ENCODE measurements around the gene MEI1. TPM values are rescaled to one million over a fixed set of nuclear protein-coding genes. Genes with fewer than 3 reads are reported as not detected.
"Not testable (repeated sequence)": the region's sequence is repeated elsewhere in the genome, so short reads cannot be mapped to it uniquely, and the experiment has no call there.

The MEI1 gene
- polyA plus RNA-seq, 1 experiment = 3.8 TPM

DNA sequence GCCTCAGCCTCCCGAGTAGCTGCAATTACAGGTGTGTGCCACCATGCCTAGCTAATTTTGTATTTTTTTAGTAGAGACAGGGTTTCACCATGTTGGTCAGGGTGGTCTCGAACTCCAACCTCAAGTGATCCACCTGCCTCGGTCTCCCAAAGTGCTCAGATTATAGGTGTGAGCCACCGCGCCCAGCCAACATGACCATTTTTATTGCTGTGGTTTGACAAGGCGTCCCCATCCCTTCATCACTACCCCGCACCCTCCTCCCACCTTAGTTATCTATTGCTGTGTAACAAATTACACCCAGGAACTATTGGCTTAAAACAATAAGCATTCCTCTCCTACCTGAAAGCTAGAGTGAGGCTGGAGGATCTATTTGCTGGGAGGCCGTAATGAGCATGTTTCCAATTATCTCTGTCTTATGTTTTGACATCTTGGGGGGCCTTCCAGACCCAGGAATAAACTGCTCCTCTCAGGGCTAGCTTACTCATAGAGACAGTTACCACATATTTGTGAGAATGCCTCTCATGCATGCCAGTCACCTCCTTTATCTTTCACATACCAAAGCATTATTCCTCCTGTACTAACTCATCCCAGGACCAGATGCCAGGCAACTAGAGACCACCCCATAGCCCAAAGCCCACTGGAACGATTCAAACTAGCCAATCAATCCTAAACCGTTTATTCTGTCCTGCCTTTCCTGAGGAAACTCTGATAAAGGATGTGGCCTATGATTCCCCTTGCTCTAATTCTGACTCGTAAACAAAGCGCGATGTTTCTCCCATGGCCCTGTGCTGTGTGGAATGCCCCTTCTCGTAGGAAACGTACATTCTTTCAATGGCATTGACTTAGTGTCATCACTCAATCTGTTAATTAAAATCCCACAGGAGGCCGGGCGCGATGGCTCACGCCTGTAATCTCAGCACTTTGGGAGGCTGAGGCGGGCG lies 30.1 kb upstream of the MEI1 start:
- Histone ChIP-seq H3K27me3 (ENCODE audit: control insufficient read depth, insufficient read depth, low read length) (no peaks in the 10 kb centered on the region), H3K36me3 (ENCODE audit: control insufficient read depth, insufficient read depth, low read length) (peaks cover 7% of the 10 kb centered on the region), H3K4me3 (ENCODE audit: low read depth, low read length) (no peak overlapping the region)
- POLR2A ChIA-PET = no interaction called here
- CTCF ChIA-PET = interaction anchor here (0.8 to 1.0 kb wide), 2 partner anchors 9 to 28 kb away, joined by 4 read pairs; no protein-coding TSS in a partner anchor
- peak; percentile 65 for DNase-seq (ENCODE audit: low read depth)
- TF ChIP-seq, protein P1, sequence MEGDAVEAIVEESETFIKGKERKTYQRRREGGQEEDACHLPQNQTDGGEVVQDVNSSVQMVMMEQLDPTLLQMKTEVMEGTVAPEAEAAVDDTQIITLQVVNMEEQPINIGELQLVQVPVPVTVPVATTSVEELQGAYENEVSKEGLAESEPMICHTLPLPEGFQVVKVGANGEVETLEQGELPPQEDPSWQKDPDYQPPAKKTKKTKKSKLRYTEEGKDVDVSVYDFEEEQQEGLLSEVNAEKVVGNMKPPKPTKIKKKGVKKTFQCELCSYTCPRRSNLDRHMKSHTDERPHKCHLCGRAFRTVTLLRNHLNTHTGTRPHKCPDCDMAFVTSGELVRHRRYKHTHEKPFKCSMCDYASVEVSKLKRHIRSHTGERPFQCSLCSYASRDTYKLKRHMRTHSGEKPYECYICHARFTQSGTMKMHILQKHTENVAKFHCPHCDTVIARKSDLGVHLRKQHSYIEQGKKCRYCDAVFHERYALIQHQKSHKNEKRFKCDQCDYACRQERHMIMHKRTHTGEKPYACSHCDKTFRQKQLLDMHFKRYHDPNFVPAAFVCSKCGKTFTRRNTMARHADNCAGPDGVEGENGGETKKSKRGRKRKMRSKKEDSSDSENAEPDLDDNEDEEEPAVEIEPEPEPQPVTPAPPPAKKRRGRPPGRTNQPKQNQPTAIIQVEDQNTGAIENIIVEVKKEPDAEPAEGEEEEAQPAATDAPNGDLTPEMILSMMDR (IDR thresholded peaks at IDR 0.05; ENCODE audit: insufficient read depth, low read depth, low read length) = no peak

DNA sequence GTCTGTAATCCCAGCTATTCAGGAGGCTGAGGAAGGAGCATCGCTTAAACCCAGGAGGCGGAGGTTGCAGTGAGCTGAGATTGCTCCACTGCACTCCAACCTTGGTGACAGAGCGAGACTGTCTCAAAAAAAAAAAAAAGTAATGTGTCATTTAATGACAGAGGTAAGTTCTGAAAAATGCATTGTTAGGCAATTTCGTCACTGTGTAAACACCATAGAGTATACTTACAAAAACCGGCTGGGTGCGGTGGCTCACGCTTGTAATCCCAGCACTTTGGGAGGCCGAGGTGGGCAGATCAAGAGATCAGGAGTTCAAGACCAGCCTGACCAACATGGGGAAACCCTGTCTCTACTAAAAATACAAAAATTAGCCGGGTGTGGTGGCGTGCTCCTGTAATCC lies 27.2 kb upstream of the MEI1 start:
- H3K27me3 ChIP-seq (ENCODE audit: control insufficient read depth, insufficient read depth, low read length); POLR2A ChIA-PET; H3K4me3 ChIP-seq (ENCODE audit: low read depth, low read length); DNase-seq (ENCODE audit: low read depth): not testable (repeated sequence)
- CTCF ChIA-PET = interaction anchor here (1.0 to 1.6 kb wide), 4 partner anchors 12 to 25 kb away, joined by 3 to 4 read pairs (median 4); no protein-coding TSS in a partner anchor
- H3K36me3 ChIP-seq (ENCODE audit: control insufficient read depth, insufficient read depth, low read length) = peaks cover 16% of the 10 kb centered on the region

DNA sequence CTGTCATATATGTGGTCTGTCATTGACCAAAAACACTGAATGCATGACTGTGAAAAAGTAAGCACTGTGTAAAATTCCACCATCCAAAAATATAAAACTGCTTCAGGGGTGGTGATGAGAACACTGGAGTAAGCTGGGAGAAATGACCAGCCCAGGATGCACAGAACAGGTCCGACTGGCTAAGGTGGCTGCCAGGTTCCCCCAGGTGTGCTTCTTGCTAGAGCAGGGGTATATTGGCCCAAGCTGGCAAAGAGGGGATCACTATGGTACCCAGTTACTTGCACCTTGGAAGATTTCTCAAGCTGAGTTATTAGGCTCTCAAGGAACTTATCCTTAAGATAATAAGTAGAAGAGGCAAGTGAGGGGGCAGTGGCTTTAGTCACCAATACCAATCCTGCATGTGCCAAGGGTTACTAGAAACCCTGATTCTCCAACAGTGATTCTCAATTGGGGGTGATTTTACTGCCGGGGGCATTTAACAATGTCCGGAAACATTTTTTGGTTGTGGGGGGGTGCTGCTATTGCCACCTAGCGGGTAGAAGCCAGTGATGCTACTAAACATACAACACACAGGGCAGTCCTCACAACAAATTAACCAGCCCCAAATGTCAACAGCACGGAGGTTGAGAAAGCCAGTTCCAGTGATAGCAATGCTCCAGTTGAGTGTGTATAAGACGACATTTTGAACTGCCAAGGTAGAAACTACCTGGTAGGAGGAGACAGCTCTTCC lies 26.4 kb upstream of the MEI1 start:
- ChIA-PET CTCF (interaction anchor here (0.5 to 1.6 kb wide), 6 partner anchors 13 to 964 kb away, joined by 3 to 4 read pairs (median 4); no protein-coding TSS in a partner anchor), POLR2A (interaction anchor here (0.6 kb wide), 1 partner anchor 15 kb away, joined by 3 read pairs; no protein-coding TSS in a partner anchor)
- TF ChIP-seq, protein P1 (IDR thresholded peaks at IDR 0.05; ENCODE audit: insufficient read depth, low read depth, low read length) = peak; percentile 52
- Histone ChIP-seq H3K4me3 (ENCODE audit: low read depth, low read length) (no peak overlapping the region), H3K36me3 (ENCODE audit: control insufficient read depth, insufficient read depth, low read length) (peaks cover 17% of the 10 kb centered on the region), H3K27me3 (ENCODE audit: control insufficient read depth, insufficient read depth, low read length) (no peaks in the 10 kb centered on the region)
- no peak for DNase-seq (ENCODE audit: low read depth)

DNA sequence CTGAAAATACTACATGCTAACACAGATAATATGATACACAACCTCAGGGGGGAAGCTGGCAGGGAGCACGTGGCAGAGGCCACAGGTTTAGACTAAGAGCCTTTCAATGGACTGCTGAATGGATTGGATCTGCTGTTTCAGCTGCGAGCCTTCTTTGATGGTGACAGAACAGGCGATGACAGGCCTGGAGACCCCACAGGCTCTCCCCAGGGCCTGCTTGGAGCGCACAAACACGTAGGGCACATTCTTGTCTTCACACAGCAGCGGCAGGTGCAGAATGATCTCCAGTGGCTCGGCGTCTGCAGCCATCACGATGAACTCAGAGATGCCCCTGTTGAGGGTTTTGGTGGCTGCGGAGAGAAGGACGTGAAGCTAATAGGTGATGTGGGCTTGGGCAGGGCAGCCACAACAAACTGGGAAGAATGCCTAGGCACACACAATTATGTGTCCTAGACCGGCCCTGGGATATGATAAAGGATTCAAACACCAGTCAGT lies 24.4 kb upstream of the MEI1 start:
- ChIA-PET POLR2A (no interaction called here), CTCF (no interaction called here)
- H3K36me3 ChIP-seq (ENCODE audit: control insufficient read depth, insufficient read depth, low read length) = peaks cover 22% of the 10 kb centered on the region
- no peaks in the 10 kb centered on the region for H3K27me3 ChIP-seq (ENCODE audit: control insufficient read depth, insufficient read depth, low read length)
- TF ChIP-seq, protein P1 (IDR thresholded peaks at IDR 0.05; ENCODE audit: insufficient read depth, low read depth, low read length) = no peak
- DNase-seq (ENCODE audit: low read depth) = no peak
- H3K4me3 ChIP-seq (ENCODE audit: low read depth, low read length) = no peak overlapping the region

DNA sequence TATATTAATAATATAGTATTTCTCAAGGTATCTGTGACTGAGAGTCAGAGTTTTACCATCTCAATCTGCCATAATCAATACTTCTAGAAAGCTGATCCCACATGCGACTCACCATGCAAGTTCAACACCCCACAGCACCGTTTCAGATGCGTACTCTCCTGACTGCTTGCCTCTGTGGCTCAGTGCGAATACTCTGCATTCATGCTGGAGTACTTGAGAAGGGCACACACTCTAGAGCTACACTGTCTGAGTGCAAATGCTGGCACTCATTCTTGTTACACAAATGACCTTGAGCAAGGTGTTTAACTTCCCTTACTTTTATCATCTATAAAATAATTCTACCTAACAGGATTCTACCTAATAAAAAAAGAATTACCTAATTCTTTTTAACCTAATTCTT lies 23.2 kb upstream of the MEI1 start:
- POLR2A ChIA-PET = no interaction called here

More for the DNA sequence above, 23.2 kb upstream of the MEI1 start:
- CTCF ChIA-PET = interaction anchor here (2.8 kb wide), 1 partner anchor 21 kb away, joined by 8 read pairs; no protein-coding TSS in a partner anchor
- H3K27me3 ChIP-seq (ENCODE audit: control insufficient read depth, insufficient read depth, low read length) = no peaks in the 10 kb centered on the region
- DNase-seq (ENCODE audit: low read depth) = no peak
- TF ChIP-seq, protein P1 (IDR thresholded peaks at IDR 0.05; ENCODE audit: insufficient read depth, low read depth, low read length) = no peak
- no peak overlapping the region for H3K4me3 ChIP-seq (ENCODE audit: low read depth, low read length)
- H3K36me3 ChIP-seq (ENCODE audit: control insufficient read depth, insufficient read depth, low read length) = peaks cover 22% of the 10 kb centered on the region

Measured in BJ (cell line).